Pancreas (tissue), 10 donors: ENCODE results near the gene GNPTG. TPM values are rescaled to one million over a fixed set of nuclear protein-coding genes. Genes with fewer than 3 reads are reported as not detected.

Experiments used
- ATAC-seq, 4 donors: fragments of 200-7000 bp; cut with Tn5 transposase; one replicate each; pipeline versions ENCODE4 v1.8.0 to v1.9.1; 2020; ENCODE audit warnings: mild to moderate bottlenecking in 4 of 4, moderate library complexity in 4 of 4
- DNase-seq, 6 donors: peaks; one replicate each; pipeline ENCODE4 v3.0.0-alpha.2; 2020
- FAIRE-seq: peaks from 2 replicates; lab custom pipeline; 2012; peaks lifted over from hg19 to GRCh38; lab: Jason Lieb, UNC
- H3K27ac ChIP-seq, 4 donors: fragments of 200-600 bp; sonication (generic); 1 replicate in 3 of 4; 2 replicates in 1 of 4; pipeline versions ENCODE4 v1.5.0 to v1.8.0; 2020
- H3K27me3 ChIP-seq, 4 donors: fragments of 200-600 bp; one replicate each; pipeline ENCODE4 v1.8.0; 2021
- H3K36me3 ChIP-seq, 3 donors: fragments of 200-600 bp; sonication (generic) in 1 of 3; one replicate each; pipeline versions ENCODE4 v1.5.0 to v1.8.0; 2020 to 2021
- H3K4me1 ChIP-seq, 3 donors: fragments of 200-600 bp; one replicate each; pipeline ENCODE4 v1.8.0; 2021
- H3K4me3 ChIP-seq, 4 donors: fragments of 200-600 bp; sonication (generic) in 2 of 4; one replicate each; pipeline versions ENCODE4 v1.5.0 to v1.8.0; 2020 to 2021
- H3K9me3 ChIP-seq, 4 donors: fragments of 200-600 bp; one replicate each; pipeline ENCODE4 v1.8.0; 2021
- WGBS, 2 donors: extraction: QIAGEN DNeasy Blood & Tissue Kit; methylation state at CpG; one replicate each; pipeline ENCODE4 v1.1.7; 2013; 5-methylcytosine and 5-hydroxymethylcytosine counted together
- intact Hi-C, 3 donors: fragments of 100-400 bp; cut with DNase I; formaldehyde crosslinking; loops; one replicate each; pipeline versions ENCODE4 v1.11.1 to v1.14.2; 2022
- polyA plus RNA-seq, 2 donors: library from polyadenylated mRNA; stranded (reverse); fragments of 200-250 nt; gene quantifications; one replicate each; pipeline ENCODE4 v1.2.3, GENCODE V29; 2013
- total RNA-seq, 6 donors: library from RNA; stranded (reverse); fragmentation: NEBNext Ultra II Directional in 4 of 6; extraction: Animal tissue kit (Norgen Biotek cat#: 25700) in 4 of 6; gene quantifications; one replicate each; pipeline versions ENCODE4 v1.2.1 to v1.2.4, GENCODE V29; 2021 to 2023
- TF ChIP-seq, protein P1 (sequence below), 4 donors: fragments of 200-600 bp; sonication (generic) in 3 of 4; IDR thresholded peaks; one replicate each; pipeline versions ENCODE4 v1.5.0 to v1.8.0; 2021; ENCODE audit warnings: antibody characterized with exemption in 4 of 4
- donor health status: healthy with polysubstance abuse.
- donor health status: DM: no; HTN: no; CAD: no; lungs with moderate emphysema.
- donor health status: DM: no; HTN: no; CAD: no.
- donor health status: control.
- donor health status: control.
- donor health status: Bipolar disorder and iron deficiency.
- donor health status: DM: yes; HTN: yes; CAD: no.
- donor health status: DM: no; HTN: no; CAD: no.
- donor health status: DM: no; HTN: no; CAD: no.
- donor health status: DM: yes; HTN: yes; CAD: no.

GNPTG gene
- total and polyA plus RNA-seq, 8 donors: 28.0 to 75.3 (median 40.9) TPM

DNA sequence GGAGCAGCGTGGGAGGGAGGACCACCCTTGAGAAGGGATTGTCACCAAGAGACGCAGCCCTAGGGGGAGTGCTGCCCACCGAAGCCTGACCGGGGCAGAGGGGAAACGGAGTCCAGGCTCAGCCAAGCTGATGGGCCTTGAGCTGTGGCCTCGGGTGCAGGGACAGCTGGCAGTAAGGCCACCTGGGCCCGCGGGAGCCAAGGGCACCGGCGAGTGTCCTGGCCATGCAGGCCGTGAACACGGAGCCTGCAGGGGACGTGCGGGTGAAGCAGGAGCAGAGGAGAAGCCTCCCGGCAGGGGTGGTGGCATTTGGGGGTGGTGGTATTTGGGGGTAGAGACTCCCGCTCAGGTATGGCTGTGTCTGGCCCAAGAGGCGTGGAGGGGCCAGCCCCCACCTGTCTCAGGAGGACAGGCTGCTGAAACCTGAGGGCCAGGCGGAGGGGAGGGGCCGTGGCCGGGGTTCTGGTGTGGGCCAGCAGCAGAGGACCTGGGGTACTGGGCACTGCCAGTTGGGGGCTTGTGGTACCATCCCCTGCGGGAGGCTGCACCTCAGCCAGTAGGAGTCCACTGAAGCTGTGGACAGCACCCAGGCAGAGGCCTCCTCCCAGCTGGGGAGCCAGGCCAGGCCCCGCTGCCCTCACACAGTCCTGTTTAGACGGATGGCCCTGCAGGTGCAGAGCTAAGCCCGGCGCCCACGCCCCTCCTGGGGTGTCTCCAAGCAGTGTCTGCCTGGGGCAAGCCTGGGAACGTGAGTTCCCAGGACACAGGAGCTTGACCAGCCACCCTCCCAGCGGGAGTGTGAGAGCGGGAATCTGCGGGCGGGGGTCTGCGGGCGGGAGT, 4.5 kb downstream of the GNPTG start:
- Histone ChIP-seq H3K27ac (no peak overlapping the region), H3K9me3 (no peaks in the 10 kb centered on the region), H3K36me3 (no peaks in the 10 kb centered on the region), H3K4me3 (no peak overlapping the region), H3K27me3 (no peaks in the 10 kb centered on the region), H3K4me1 (peaks cover 7 to 10% (median 7%) of the 10 kb centered on the region in 3 donors)
- no peak for FAIRE-seq
- ATAC-seq: no peak
- peak in 2 of 6 donors; percentile 34 to 81 for DNase-seq
- intact Hi-C loops: no loop called here
- WGBS, 2 donors: 52 to 59% methylated on average over 28 to 33 of the region's 33 CpGs
- TF ChIP-seq, protein P1, sequence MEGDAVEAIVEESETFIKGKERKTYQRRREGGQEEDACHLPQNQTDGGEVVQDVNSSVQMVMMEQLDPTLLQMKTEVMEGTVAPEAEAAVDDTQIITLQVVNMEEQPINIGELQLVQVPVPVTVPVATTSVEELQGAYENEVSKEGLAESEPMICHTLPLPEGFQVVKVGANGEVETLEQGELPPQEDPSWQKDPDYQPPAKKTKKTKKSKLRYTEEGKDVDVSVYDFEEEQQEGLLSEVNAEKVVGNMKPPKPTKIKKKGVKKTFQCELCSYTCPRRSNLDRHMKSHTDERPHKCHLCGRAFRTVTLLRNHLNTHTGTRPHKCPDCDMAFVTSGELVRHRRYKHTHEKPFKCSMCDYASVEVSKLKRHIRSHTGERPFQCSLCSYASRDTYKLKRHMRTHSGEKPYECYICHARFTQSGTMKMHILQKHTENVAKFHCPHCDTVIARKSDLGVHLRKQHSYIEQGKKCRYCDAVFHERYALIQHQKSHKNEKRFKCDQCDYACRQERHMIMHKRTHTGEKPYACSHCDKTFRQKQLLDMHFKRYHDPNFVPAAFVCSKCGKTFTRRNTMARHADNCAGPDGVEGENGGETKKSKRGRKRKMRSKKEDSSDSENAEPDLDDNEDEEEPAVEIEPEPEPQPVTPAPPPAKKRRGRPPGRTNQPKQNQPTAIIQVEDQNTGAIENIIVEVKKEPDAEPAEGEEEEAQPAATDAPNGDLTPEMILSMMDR (IDR thresholded peaks at IDR 0.05): no peak

DNA sequence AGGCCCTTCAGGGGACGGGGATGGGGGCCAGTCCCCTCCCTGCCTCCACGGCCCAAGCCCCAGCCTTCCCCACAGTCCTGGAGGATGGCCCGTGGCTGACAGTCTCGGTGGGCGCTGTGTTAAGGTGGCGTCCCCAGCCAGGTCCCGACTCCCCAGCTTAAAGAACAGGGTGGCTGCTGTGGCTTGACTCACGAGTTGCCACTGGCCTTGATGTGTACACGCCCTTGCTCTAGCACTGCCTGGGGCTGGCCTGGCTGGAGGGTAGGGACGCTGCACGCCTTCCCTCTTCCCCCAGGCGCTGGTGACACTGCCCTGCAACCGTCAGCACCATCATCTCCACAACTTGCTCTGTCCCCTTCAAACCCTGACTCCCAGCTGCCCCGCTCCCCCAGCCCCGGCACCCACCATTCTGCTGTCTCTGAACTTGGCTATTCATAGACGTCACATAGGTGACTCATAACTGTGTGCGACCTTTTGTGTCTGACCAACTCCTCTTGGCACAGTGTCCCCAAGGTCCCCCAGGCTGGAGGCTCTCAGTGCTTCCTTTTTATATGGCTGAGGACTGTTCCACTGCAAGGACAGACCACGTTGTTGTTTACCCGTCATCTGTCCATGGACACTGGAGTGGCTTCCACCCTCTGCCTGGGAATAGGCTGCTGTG, 6.3 kb downstream of the GNPTG start:
- H3K4me3 ChIP-seq: no peak overlapping the region
- no peak overlapping the region for H3K27ac ChIP-seq
- no peaks in the 10 kb centered on the region for H3K27me3 ChIP-seq
- 81 to 82% methylated on average over 19 of the region's 19 CpGs for WGBS, 2 donors
- peaks cover 0 to 5% (median under 1%) of the 10 kb centered on the region in 3 donors for H3K36me3 ChIP-seq
- intact Hi-C loops: no loop called here
- ATAC-seq: peak in 2 of 4 donors; percentile 16 to 31
- no peak for FAIRE-seq
- H3K4me1 ChIP-seq: peaks cover 0 to 2% (median 2%) of the 10 kb centered on the region in 3 donors
- TF ChIP-seq, protein P1 (IDR thresholded peaks at IDR 0.05): no peak
- no peaks in the 10 kb centered on the region for H3K9me3 ChIP-seq
- DNase-seq: peak in 1 of 6 donors; percentile 8

DNA sequence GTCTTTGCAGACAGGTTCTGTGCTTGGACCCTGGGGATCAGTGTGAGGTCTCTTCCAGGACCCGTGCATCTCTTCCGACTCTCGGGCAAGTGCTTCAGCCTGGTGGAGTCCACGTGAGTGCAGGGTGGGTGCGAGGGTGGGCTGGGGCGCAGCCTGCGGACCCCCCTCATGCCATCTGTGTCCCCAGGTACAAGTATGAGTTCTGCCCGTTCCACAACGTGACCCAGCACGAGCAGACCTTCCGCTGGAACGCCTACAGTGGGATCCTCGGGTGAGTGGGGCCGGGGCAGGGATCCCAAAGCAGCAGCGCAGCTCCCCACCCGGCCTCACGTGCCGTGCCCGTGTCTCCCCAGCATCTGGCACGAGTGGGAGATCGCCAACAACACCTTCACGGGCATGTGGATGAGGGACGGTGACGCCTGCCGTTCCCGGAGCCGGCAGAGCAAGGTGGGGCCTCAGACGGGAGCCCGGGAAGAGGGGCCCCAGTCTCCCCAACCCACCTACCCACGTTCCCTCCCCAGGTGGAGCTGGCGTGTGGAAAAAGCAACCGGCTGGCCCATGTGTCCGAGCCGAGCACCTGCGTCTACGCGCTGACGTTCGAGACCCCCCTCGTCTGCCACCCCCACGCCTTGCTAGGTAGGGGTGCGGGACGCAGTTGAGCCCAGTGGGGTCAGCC, 10.1 kb downstream of the GNPTG start:
- Histone ChIP-seq H3K4me3 (no peak overlapping the region), H3K4me1 (no peaks in the 10 kb centered on the region), H3K27ac (no peak overlapping the region), H3K36me3 (peaks cover 0 to 30% (median 7%) of the 10 kb centered on the region in 3 donors), H3K9me3 (no peaks in the 10 kb centered on the region), H3K27me3 (no peaks in the 10 kb centered on the region)
- TF ChIP-seq, protein P1 (IDR thresholded peaks at IDR 0.05): no peak
- intact Hi-C loops: no loop called here
- no peak for DNase-seq
- no peak for FAIRE-seq
- WGBS, 2 donors: 92 to 94% methylated on average over 43 of the region's 43 CpGs
- ATAC-seq: no peak

DNA sequence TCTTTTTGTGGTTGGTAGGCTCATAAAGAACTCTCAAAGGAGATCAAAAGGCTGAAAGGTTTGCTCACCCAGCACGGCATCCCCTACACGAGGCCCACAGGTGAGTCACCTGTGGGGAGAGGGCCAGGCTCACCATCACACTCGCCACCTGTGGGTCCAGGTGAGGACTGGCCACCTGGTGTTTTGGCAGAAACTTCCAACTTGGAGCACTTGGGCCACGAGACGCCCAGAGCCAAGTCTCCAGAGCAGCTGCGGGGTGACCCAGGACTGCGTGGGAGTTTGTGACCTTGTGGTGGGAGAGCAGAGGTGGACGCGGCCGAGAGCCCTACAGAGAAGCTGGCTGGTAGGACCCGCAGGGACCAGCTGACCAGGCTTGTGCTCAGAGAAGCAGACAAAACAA, 11.1 kb downstream of the GNPTG start:
- no peaks in the 10 kb centered on the region for H3K27me3 ChIP-seq
- no peak overlapping the region for H3K4me3 ChIP-seq
- no peak overlapping the region for H3K27ac ChIP-seq
- DNase-seq (peak in 3 of 6 donors; percentile 26 to 59 (median 34)), FAIRE-seq (no peak), ATAC-seq (peak in 2 of 4 donors; percentile 13 to 21)
- 45 to 51% methylated on average over 11 of the region's 11 CpGs for WGBS, 2 donors
- intact Hi-C loops: no loop called here
- TF ChIP-seq, protein P1 (IDR thresholded peaks at IDR 0.05): no peak
- H3K36me3 ChIP-seq: peaks cover 0 to 30% (median 7%) of the 10 kb centered on the region in 3 donors
- no peaks in the 10 kb centered on the region for H3K9me3 ChIP-seq
- no peaks in the 10 kb centered on the region for H3K4me1 ChIP-seq
